Measurements from ENCODE around the gene REV1.
A peak's percentile ranks its signal among the peaks of the same experiment; 100 is the strongest.
"Not testable (repeated sequence)": the region's sequence is repeated elsewhere in the genome, so short reads cannot be mapped to it uniquely, and the experiment has no call there.

REV1 gene

GRCh38 chr2:99489761-99490622 is at the start of gene REV1:
Gene REV1 (minus strand): TSS chr2:99490017. CDS start chr2:99464975, 25,042 bp downstream.
- peak; percentile 93 for DNase-seq (ENCODE audit: low read depth)

DNA sequence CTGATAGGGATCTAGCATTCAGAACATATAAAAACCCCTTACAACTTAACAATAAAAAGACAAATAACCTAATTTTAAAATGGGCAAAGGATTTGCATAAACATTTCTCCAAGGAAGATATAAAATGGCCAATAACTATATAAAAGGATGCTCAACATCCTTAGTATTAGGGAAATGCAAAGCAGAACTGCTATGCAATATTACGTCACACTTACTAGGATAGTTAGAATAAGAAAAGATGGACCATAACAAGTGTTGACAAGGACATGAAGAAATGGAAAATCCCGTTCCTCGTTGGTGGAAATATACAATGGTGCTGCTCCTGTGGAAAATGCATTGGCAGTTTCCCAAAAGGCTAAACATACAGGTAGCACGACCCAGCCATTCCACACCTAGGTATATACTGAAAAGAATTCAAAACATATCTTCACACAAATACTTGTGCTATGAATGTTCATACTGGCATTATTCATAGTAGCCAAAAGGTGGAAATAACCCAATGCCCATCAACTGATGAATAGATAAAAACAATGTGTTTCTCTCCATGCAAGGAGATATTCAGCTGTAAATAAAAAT is 48.2 kb upstream of the REV1 start:
- no peak for DNase-seq (ENCODE audit: low read depth)

DNA sequence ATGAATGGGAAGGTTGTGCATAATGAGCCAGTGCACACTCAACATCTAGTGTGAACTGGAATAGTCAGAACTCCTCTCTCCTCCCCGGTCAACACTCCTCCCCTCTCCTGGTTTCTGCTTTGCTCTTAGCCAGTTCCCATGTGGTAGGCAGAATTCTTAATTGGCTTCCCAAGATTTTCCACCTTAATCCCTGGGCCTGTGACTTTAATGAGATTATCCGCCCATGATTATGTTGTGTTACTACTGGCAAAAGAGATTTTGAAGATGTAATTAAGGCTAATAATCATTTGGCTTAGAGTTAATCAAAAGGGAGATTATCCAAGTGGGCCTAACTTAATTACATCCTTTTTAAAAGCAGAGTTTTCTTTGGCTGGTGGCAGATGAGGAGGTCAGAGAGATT is 34.2 kb upstream of the REV1 start:
- DNase-seq (ENCODE audit: low read depth) = no peak

- no peak for DNase-seq (ENCODE audit: low read depth)
Observed at GRCh38 chr2:99522157-99522556, 32.3 kb upstream of the REV1 start.

- DNase-seq (ENCODE audit: low read depth) = no peak
Observed at GRCh38 chr2:99520813-99521212, 31.0 kb upstream of the REV1 start.

GRCh38 chr2:99520195-99520594 is 30.4 kb upstream of the REV1 start:
- DNase-seq (ENCODE audit: low read depth) = no peak

- DNase-seq (ENCODE audit: low read depth) = no peak
Observed at GRCh38 chr2:99514357-99514756, 24.5 kb upstream of the REV1 start.

DNA sequence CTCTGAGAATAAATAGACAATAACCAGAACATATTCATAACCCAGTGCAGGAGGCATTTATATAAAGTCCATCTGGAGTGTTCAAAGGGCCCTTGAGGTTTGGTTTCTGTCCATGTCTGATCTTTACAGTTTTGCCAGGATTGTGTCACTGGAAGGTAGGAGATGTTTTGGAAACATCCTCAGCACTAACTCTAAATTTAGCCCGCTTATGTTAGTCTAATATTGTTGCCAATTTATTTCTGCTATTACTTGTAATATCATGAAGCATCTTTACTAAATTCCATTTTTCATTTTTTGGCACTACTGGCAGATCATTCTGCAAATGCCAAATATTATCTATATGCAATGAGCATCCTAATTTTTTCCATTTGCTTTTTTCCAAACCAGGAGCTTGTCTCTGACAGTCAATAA is 22.4 kb upstream of the REV1 start:
- DNase-seq (ENCODE audit: low read depth) = no peak

- no peak for DNase-seq (ENCODE audit: low read depth)
Observed at GRCh38 chr2:99509387-99509786, 19.6 kb upstream of the REV1 start.

GRCh38 chr2:99507937-99508818 is 18.4 kb upstream of the REV1 start:
- no peak for DNase-seq (ENCODE audit: low read depth)

GRCh38 chr2:99504844-99505584 is 15.2 kb upstream of the REV1 start:
- DNase-seq (ENCODE audit: low read depth) = no peak

- DNase-seq (ENCODE audit: low read depth) = not testable (repeated sequence)
Observed at GRCh38 chr2:99503662-99504416, 14.0 kb upstream of the REV1 start.

GRCh38 chr2:99496021-99496420 is 6.2 kb upstream of the REV1 start:
- DNase-seq (ENCODE audit: low read depth) = no peak

GRCh38 chr2:99495115-99495860 is 5.5 kb upstream of the REV1 start:
- DNase-seq (ENCODE audit: low read depth) = no peak

- DNase-seq (ENCODE audit: low read depth) = no peak
Observed at GRCh38 chr2:99492721-99493120, 2.9 kb upstream of the REV1 start.

DNA sequence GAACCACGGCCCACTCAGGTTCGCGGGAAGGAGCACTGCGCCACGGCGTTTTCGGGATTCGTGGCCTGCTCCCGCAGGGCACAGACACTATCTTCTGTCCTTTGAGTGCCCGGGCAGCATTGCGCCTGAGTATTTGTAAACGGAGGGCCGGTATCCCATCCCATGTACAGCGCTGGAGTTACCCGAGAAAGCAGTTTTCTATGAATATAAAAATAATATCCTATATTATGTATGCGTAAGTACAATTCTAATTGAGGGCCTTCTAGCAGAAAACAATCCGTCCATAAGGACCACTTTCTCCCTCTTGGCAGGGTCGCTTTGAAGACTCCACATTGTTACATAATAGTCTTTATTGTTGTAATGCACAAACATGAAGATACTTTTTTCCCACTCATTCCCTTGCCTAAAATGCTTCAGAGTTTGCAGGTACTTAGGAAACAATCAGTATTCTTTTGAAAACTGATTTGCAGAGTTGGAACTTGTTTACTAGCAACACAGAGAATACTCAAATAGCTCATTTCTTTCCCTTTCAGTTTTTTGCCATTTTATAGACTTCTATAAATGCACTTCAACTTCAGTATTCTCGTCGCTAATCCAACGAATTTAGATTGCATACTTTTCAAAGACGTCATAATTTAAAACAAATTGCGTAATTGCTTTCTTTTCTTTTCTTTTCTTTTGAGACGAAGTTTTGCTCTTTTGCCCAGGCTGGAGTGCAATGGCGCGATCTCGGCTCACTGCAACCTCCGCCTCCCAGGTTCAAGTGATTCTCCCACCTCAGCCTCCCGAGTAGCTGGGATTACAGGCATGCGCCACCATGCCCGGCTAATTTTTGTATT is 1.0 kb upstream of the REV1 start:
- peak; percentile 12 for DNase-seq (ENCODE audit: low read depth)

DNA sequence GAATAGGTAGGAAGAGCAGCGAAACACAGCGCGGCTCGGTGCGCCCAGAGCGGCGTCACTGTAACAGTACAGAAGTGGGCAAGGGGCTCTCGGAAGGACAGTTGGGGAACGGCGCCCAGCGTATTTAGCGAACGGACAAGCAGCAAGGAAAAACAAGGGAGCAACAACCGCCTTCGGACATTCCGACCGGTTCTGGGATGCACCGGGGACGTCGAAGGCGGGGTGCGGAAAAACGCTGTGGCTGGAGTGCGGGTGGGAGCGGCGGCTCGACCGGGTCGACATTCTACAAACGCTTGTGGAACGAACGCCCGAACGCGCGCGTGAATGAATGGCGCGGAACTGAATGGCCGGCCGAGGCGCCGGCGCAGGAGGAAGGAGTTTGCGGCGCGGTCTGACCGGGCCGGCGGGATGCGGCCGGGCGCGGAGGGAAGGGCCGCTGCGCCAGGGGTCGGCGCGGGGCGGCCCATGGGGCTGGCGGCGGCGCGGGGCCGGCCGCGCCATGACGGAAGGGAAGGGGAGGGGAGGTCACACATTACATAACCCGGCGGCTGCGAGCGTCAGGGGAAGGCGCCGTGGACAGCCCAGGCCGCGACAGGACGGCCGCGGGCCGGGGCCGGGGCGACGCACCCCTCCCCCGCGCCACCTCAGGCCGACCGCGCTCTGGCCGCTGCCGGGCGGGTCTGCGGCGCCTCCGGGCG is 605 bp downstream of the REV1 start:
- DNase-seq (ENCODE audit: low read depth) = peak; percentile 52

DNA sequence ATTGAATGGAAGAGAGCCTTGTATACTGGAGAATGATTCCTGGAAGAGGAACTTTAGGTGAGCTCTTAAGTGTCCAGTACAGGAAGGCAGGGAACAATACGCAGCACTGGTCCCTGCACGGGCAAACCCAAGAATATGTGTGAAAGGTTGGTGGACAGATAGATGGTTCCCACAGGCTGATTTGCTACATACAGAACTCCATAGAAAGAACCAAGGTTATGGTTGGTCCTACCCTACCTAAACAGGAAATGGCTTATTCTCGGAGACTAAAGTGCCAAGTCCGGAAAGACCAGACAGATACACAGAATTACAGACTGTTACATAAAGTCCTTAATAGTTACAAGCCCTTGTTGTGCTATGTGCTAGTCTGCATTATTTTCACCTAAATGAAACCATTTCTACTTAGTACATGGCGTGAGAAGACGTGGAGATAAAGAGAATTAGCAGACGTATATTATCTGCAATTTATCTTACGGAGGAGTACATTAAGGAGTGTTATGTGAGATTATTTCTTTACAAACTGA is 1.2 kb downstream of the REV1 start:
- DNase-seq (ENCODE audit: low read depth) = peak; percentile 54

DNA sequence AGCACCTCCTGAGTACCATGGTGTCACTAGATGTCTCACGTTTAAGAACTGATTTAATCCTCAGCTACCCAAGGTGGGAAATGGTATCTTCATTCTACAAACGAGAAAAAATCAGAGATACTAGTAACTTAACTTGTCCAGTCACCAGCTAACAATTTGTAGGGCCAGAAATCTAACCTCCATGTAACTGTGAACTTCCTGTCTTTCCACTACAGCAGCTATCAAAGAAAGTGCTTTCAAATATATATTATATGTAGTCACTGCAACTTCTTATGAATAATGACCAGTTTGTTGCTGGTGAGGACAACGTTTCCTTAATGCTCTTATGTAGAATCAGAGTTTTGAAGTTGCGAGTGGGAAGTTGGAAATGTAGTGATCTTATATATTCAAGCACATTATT is 1.9 kb downstream of the REV1 start:
- DNase-seq (ENCODE audit: low read depth) = peak; percentile 43

Measured in iris pigment epithelial cell (primary cell).